H9 (cell line): Measurements from ENCODE around the gene TTC7B. TPM values are rescaled to one million over a fixed set of nuclear protein-coding genes. Genes with fewer than 3 reads are reported as not detected.

ENCODE experiments used
- DNase-seq: peaks from one replicate; pipeline ENCODE4 v3.0.0-alpha.2; 2017
- H2AFZ ChIP-seq: one replicate; pipeline ENCODE4 v1.6.1; 2013; ENCODE audit warnings: mild to moderate bottlenecking, low read length, control low read depth, moderate library complexity
- H2AK5ac ChIP-seq: 2 replicates; pipeline ENCODE4 v1.6.1; 2013; ENCODE audit warnings: low read length, control low read depth, mixed read lengths; ENCODE audit not compliant: insufficient read length
- H2BK120ac ChIP-seq: one replicate; pipeline ENCODE4 v1.6.1; 2013; ENCODE audit warnings: low read depth, mild to moderate bottlenecking, low read length, control low read depth, inconsistent platforms; ENCODE audit not compliant: poor library complexity, severe bottlenecking
- H2BK12ac ChIP-seq: 2 replicates; pipeline ENCODE4 v1.6.1; 2013; ENCODE audit warnings: low read length, control low read depth, mixed read lengths, low read depth; ENCODE audit not compliant: insufficient read length
- H2BK15ac ChIP-seq: 2 replicates; pipeline ENCODE4 v1.6.1; 2013; ENCODE audit warnings: low read depth, low read length, control low read depth
- H2BK20ac ChIP-seq: one replicate; pipeline ENCODE4 v1.6.1; 2013; ENCODE audit warnings: low read depth, mild to moderate bottlenecking, low read length, control low read depth, inconsistent platforms; ENCODE audit not compliant: poor library complexity, severe bottlenecking
- H2BK5ac ChIP-seq: 2 replicates; pipeline ENCODE4 v1.6.1; 2013; ENCODE audit warnings: low read length, control low read depth, mixed read lengths; ENCODE audit not compliant: insufficient read length
- H3K14ac ChIP-seq: 2 replicates; pipeline ENCODE4 v1.6.1; 2013; ENCODE audit warnings: low read length, control low read depth; ENCODE audit not compliant: insufficient read depth
- H3K18ac ChIP-seq: 2 replicates; pipeline ENCODE4 v1.6.1; 2013; ENCODE audit warnings: low read depth, mild to moderate bottlenecking, mixed read lengths, low read length, control low read depth; ENCODE audit not compliant: insufficient read length
- H3K23ac ChIP-seq: 2 replicates; pipeline ENCODE4 v1.6.1; 2013; ENCODE audit warnings: low read length, control low read depth, mixed read lengths, low read depth; ENCODE audit not compliant: insufficient read length
- H3K23me2 ChIP-seq: 2 replicates; pipeline ENCODE4 v1.6.1; 2013; ENCODE audit warnings: low read depth, mild to moderate bottlenecking, mixed read lengths, low read length, control low read depth; ENCODE audit not compliant: insufficient read length, poor library complexity, severe bottlenecking
- H3K27ac ChIP-seq: 2 replicates; pipeline ENCODE4 v1.5.1; 2013; ENCODE audit warnings: low read length, control low read depth, mixed read lengths, low read depth; ENCODE audit not compliant: insufficient read length
- H3K27me3 ChIP-seq: 2 replicates; pipeline ENCODE4 v1.6.1; 2013; ENCODE audit warnings: low read length, control low read depth, inconsistent platforms; ENCODE audit not compliant: insufficient read depth
- H3K4ac ChIP-seq: 2 replicates; pipeline ENCODE4 v1.6.1; 2013; ENCODE audit warnings: low read depth, mild to moderate bottlenecking, control low read depth, inconsistent platforms, low read length, moderate library complexity
- H3K4me1 ChIP-seq: 2 replicates; pipeline ENCODE4 v1.6.1; 2013; ENCODE audit warnings: low read length, control low read depth, inconsistent platforms; ENCODE audit not compliant: insufficient read depth
- H3K4me2 ChIP-seq: 2 replicates; pipeline ENCODE4 v1.6.1; 2013; ENCODE audit warnings: low read length, control low read depth, mixed read lengths; ENCODE audit not compliant: insufficient read length, insufficient read depth
- H3K56ac ChIP-seq: 2 replicates; pipeline ENCODE4 v1.6.1; 2013; ENCODE audit warnings: low read depth, mild to moderate bottlenecking, mixed read lengths, low read length, control low read depth; ENCODE audit not compliant: insufficient read length
- H3K79me1 ChIP-seq: 2 replicates; pipeline ENCODE4 v1.6.1; 2013; ENCODE audit warnings: low read depth, mild to moderate bottlenecking, moderate library complexity, low read length, control low read depth, inconsistent platforms; ENCODE audit not compliant: insufficient read depth, poor library complexity, severe bottlenecking
- H3K79me2 ChIP-seq: 2 replicates; pipeline ENCODE4 v1.6.1; 2013; ENCODE audit warnings: low read length, control low read depth, inconsistent platforms; ENCODE audit not compliant: insufficient read depth
- H3K9ac ChIP-seq: 2 replicates; pipeline ENCODE4 v1.6.1; 2013; ENCODE audit warnings: low read length, control low read depth, mixed read lengths; ENCODE audit not compliant: insufficient read length; ENCODE audit errors: extremely low read depth
- H3K9me3 ChIP-seq: one replicate; pipeline ENCODE4 v1.6.1; 2013; ENCODE audit warnings: low read depth, low read length, inconsistent platforms; ENCODE audit not compliant: control insufficient read depth
- H3T11ph ChIP-seq: one replicate; pipeline ENCODE4 v1.6.1; 2013; ENCODE audit warnings: mild to moderate bottlenecking, low read length, control low read depth, inconsistent platforms
- H4K20me1 ChIP-seq: one replicate; pipeline ENCODE4 v1.6.1; 2013; ENCODE audit not compliant: control insufficient read depth, insufficient read length, insufficient read depth
- H4K5ac ChIP-seq: 2 replicates; pipeline ENCODE4 v1.6.1; 2013; ENCODE audit warnings: low read depth, mild to moderate bottlenecking, mixed read lengths, low read length, control low read depth; ENCODE audit not compliant: insufficient read length
- H4K8ac ChIP-seq: replicated peaks from 2 replicates; pipeline ENCODE4 v1.6.1; 2013; ENCODE audit warnings: low read length, control low read depth, mixed read lengths, low read depth; ENCODE audit not compliant: insufficient read length
- H4K91ac ChIP-seq: 2 replicates; pipeline ENCODE4 v1.6.1; 2013; ENCODE audit warnings: low read depth, mild to moderate bottlenecking, moderate library complexity, mixed read lengths, low read length, control low read depth; ENCODE audit not compliant: insufficient read length
- H3K27ac Mint-ChIP-seq, 3 experiments: 2 replicates in 2 of 3; 3 replicates in 1 of 3; pipeline ENCODE4 v1.8.0; 2020 to 2021; ENCODE audit warnings: mixed read lengths in 3 of 3, mild to moderate bottlenecking in 1 of 3, moderate library complexity in 1 of 3
- H3K27me3 Mint-ChIP-seq: 2 replicates; pipeline ENCODE4 v1.8.0; 2021; ENCODE audit warnings: low read depth, mild to moderate bottlenecking, moderate library complexity, mixed read lengths
- H3K36me3 Mint-ChIP-seq, 3 experiments: 2 replicates in 2 of 3; 3 replicates in 1 of 3; pipeline ENCODE4 v1.8.0; 2020 to 2021; ENCODE audit warnings: low read depth in 3 of 3, mixed read lengths in 3 of 3; ENCODE audit not compliant: insufficient read depth in 1 of 3
- H3K4me1 Mint-ChIP-seq, 2 experiments: 2 replicates each; pipeline ENCODE4 v1.8.0; 2020; ENCODE audit warnings: mixed read lengths in 2 of 2
- H3K4me3 Mint-ChIP-seq, 2 experiments: 2 replicates in 1 of 2; 3 replicates in 1 of 2; pipeline ENCODE4 v1.8.0; 2020 to 2021; ENCODE audit warnings: mild to moderate bottlenecking in 2 of 2, mixed read lengths in 2 of 2, moderate library complexity in 1 of 2
- H3K9me3 Mint-ChIP-seq, 2 experiments: 2 replicates in 1 of 2; 3 replicates in 1 of 2; pipeline ENCODE4 v1.8.0; 2020; ENCODE audit warnings: mild to moderate bottlenecking in 2 of 2, mixed read lengths in 2 of 2, moderate library complexity in 1 of 2
- WGBS: extraction: QIAGEN DNeasy Blood & Tissue Kit; methylation state at CpG from one replicate; pipeline ENCODE4 v1.1.7; 2013; ENCODE audit warnings: missing lambda C conversion rate, low lambda C conversion rate, mixed read lengths; ENCODE audit not compliant: insufficient read length; ENCODE audit errors: extremely low coverage; 5-methylcytosine and 5-hydroxymethylcytosine counted together
- total RNA-seq: library from RNA; stranded (reverse); gene quantifications from 2 replicates; pipeline ENCODE4 v1.2.1, GENCODE V29; 2021
- TF ChIP-seq, protein P1 (sequence below): fragments of 200-600 bp; sonication (generic); conservative IDR thresholded peaks from 3 replicates; pipeline ENCODE4 v1.8.0; 2021; ENCODE audit warnings: antibody characterized with exemption, mild to moderate bottlenecking

TTC7B gene
- total RNA-seq, 1 experiment from 2014 or later: 33.7 TPM

DNA sequence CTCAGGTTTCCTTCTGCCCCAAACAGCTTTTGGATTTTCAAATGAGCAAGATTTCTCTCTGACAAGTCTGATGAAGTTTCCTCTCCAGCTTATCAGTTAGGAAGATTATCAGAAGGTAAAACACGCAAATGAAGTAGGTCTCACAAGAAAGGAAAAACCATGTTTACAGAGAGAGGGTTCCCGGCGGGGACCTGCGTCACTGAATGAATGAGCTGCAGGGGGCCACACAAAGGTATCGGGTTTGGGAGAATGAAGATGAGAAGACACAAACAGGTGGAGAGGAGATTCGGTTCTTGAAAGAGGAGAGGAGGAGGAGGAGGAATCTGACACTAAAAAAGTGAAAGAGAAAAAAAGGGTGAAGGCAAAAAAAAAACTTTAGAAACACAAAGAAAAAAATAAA lies 210.8 kb downstream of the TTC7B start:
- no peaks in the 10 kb centered on the region for H4K20me1 ChIP-seq
- H2BK5ac ChIP-seq: no peak overlapping the region
- H3K79me2 ChIP-seq: no peaks in the 10 kb centered on the region
- no peak overlapping the region for H4K5ac ChIP-seq
- Mint-ChIP-seq H3K9me3 (no peaks in the 10 kb centered on the region), H3K4me3 (peak overlapping the region; percentile 3 to 12; a peak in 2 of 5 replicates), H3K36me3 (no peaks in the 10 kb centered on the region), H3K4me1 (peaks cover 67 to 79% of the 10 kb centered on the region in 2 experiments), H3K27ac (peak overlapping the region; percentile 0 to 93 (median 0); a peak in 5 of 7 replicates), H3K27me3 (no peaks in the 10 kb centered on the region)
- DNase-seq: no peak
- H3K56ac ChIP-seq: no peak overlapping the region
- H2AFZ ChIP-seq: no peak overlapping the region
- peak overlapping the region; percentile 57 for H3K27ac ChIP-seq
- H3K18ac ChIP-seq: no peak overlapping the region
- no peak overlapping the region for H4K91ac ChIP-seq
- no peaks in the 10 kb centered on the region for H3K27me3 ChIP-seq
- no peak overlapping the region for H4K8ac ChIP-seq
- no peak overlapping the region for H3K9ac ChIP-seq
- 0 out of 2 replicates have a peak, but pooled peaks cover 3% of the 10 kb centered on the region for H3K4me1 ChIP-seq
- peak overlapping the region; percentile 24 for H3T11ph ChIP-seq
- no peak overlapping the region for H2BK120ac ChIP-seq
- no peak overlapping the region for H3K23ac ChIP-seq
- H3K23me2 ChIP-seq: no peaks in the 10 kb centered on the region
- no CpG with 5 or more reads among the region's 6 CpGs for WGBS
- H2BK12ac ChIP-seq: no peak overlapping the region
- H2AK5ac ChIP-seq: no peak overlapping the region
- H2BK20ac ChIP-seq: no peak overlapping the region
- no peaks in the 10 kb centered on the region for H3K9me3 ChIP-seq
- H3K14ac ChIP-seq: peak overlapping the region; percentile 53; the same call in 1 of the 2 replicates
- H2BK15ac ChIP-seq: no peak overlapping the region
- H3K79me1 ChIP-seq: no peaks in the 10 kb centered on the region
- H3K4ac ChIP-seq: no peak overlapping the region
- peak overlapping the region; percentile 23 for H3K4me2 ChIP-seq
- TF ChIP-seq, protein P1, sequence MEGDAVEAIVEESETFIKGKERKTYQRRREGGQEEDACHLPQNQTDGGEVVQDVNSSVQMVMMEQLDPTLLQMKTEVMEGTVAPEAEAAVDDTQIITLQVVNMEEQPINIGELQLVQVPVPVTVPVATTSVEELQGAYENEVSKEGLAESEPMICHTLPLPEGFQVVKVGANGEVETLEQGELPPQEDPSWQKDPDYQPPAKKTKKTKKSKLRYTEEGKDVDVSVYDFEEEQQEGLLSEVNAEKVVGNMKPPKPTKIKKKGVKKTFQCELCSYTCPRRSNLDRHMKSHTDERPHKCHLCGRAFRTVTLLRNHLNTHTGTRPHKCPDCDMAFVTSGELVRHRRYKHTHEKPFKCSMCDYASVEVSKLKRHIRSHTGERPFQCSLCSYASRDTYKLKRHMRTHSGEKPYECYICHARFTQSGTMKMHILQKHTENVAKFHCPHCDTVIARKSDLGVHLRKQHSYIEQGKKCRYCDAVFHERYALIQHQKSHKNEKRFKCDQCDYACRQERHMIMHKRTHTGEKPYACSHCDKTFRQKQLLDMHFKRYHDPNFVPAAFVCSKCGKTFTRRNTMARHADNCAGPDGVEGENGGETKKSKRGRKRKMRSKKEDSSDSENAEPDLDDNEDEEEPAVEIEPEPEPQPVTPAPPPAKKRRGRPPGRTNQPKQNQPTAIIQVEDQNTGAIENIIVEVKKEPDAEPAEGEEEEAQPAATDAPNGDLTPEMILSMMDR: no peak
